HCEC 1CT (cell line): ENCODE results near the gene RAB6A.
A peak's percentile ranks its signal among the peaks of the same experiment; 100 is the strongest.
"Not testable (repeated sequence)": the region's sequence is repeated elsewhere in the genome, so short reads cannot be mapped to it uniquely, and the experiment has no call there.

Source experiments
- DNase-seq: peaks from one replicate; pipeline ENCODE4 v3.0.0-alpha.2; 2017

The RAB6A gene

GRCh38 chr11:73760679-73761402 lies at the start of gene RAB6A:
RAB6A (minus strand) TSS chr11:73761074; CDS start chr11:73760635, 439 bp downstream.
- peak; percentile 99 for DNase-seq

GRCh38 chr11:73810637-73811036 lies 49.8 kb upstream of the RAB6A start:
- DNase-seq = no peak

- DNase-seq = no peak
Measured at GRCh38 chr11:73808052-73808451, 47.2 kb upstream of the RAB6A start.

DNA sequence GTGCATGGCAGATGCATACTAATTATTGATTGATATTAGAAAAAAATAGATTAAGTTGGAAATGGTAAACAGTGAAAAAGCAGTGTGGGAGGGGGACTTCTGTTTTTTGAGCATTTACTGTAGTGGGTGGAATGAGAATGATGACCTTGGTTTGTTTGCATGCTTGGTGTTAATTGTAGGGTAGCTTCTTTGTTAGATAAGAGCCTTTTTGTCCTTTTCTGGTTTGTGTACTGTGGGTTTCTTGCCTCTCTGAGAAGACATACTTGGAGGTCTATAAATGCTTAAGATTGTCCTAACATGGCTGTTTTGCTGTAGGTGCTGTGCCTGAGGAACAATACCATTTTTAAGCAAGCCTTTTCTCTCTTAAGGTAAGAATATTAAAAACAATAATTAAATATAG lies 43.8 kb upstream of the RAB6A start:
- no peak for DNase-seq

GRCh38 chr11:73801136-73801535 lies 40.3 kb upstream of the RAB6A start:
- no peak for DNase-seq

GRCh38 chr11:73800276-73800806 lies 39.5 kb upstream of the RAB6A start:
- DNase-seq = no peak

DNA sequence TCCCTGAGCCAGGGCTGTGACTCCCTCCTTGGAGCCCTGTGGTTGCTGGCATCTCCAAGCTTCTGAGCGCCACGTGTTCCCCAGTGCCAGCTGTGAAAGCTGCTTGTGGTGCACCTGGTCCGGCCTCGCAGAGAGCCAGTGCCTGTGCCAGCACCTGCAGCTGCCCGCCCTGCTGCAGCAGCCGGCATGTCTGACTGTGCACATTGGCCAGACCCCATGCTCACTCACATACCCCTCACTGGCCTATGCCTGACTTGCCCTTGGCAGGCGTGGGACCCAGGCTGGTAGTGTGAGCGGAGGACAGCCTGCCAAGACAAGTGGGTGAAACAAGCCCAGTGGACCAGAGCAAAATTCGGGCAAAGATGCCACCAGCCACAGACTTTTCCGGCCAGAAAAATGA lies 36.6 kb upstream of the RAB6A start:
- no peak for DNase-seq

- DNase-seq = no peak
Measured at GRCh38 chr11:73795925-73796632, 35.2 kb upstream of the RAB6A start.

GRCh38 chr11:73792584-73792983 lies 31.7 kb upstream of the RAB6A start:
- no peak for DNase-seq

GRCh38 chr11:73789279-73789670 lies 28.4 kb upstream of the RAB6A start:
- no peak for DNase-seq

- DNase-seq = peak; percentile 95
Measured at GRCh38 chr11:73787643-73788558, 27.0 kb upstream of the RAB6A start, which contains the start of gene MRPL48. MRPL48 (plus strand) TSS chr11:73787874; CDS start chr11:73787972, 98 bp downstream.

GRCh38 chr11:73787051-73787642 lies 26.3 kb upstream of the RAB6A start:
- DNase-seq = no peak

DNA sequence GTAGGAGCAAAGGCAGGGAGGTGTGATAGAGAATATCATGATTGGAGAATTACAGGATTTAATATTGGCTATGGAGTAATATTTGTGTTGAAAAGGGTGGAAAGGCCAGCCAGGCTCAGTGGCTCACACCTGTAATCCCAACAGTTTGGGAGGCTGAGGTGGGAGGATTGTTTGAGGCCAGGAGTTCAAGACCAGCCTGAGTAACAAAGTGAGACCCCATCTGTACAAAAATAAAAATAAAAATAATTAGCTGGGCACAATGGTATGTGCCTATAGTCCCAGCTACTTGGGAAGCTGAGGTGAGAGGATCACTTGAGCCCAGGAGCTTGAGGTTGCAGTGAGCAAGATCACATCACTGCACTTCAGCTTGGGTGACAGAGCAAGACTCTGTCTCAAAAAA lies 24.6 kb upstream of the RAB6A start:
- DNase-seq = not testable (repeated sequence)

GRCh38 chr11:73784734-73785133 lies 23.9 kb upstream of the RAB6A start:
- no peak for DNase-seq

DNA sequence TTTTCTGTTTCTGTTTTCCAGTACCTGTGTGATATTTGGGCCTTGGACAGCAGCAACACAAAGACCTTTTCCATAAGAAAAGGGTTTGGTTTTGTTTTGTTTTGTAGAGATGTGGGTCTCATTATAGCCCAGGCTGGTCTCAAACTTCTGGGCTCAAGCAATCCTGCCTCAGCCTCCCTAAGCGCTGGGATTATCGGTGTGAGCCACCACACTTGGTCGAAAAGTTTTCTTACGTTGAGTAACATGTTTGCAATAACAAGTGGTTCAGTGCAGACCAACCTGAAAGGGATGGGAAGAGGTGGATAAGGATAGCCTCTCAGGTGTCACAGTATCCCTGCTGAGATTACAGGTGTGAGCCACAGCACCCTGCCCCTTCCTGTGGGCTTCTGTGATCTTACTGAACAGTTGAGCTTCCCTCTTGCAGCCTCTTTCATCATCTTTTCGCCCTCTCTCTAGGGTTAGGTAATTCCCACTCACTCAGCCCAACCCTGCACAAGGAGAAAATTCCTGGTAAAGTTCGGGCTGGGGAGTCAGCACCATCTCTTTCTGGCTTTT lies 23.3 kb upstream of the RAB6A start:
- no peak for DNase-seq

- no peak for DNase-seq
Measured at GRCh38 chr11:73783483-73784020, 22.7 kb upstream of the RAB6A start.

DNA sequence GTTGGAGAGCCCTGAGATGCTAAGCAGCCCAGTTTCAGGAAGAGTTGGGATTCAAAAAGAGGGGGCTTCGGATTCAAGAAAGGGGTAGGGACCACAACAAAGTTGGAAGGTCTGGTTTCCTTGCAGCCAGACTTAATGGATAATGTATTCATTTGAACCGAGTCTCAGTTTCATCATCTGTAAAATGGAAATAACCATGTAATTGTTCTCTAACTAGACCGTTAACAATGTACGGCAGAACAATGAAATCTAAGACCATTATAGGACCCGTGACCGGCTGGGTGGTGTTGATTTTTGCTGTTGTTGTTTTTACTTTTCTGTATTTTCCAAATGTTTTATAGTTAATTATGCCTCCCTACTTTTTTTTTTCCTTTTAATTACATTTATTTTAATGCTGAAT lies 20.4 kb upstream of the RAB6A start:
- DNase-seq = no peak

DNA sequence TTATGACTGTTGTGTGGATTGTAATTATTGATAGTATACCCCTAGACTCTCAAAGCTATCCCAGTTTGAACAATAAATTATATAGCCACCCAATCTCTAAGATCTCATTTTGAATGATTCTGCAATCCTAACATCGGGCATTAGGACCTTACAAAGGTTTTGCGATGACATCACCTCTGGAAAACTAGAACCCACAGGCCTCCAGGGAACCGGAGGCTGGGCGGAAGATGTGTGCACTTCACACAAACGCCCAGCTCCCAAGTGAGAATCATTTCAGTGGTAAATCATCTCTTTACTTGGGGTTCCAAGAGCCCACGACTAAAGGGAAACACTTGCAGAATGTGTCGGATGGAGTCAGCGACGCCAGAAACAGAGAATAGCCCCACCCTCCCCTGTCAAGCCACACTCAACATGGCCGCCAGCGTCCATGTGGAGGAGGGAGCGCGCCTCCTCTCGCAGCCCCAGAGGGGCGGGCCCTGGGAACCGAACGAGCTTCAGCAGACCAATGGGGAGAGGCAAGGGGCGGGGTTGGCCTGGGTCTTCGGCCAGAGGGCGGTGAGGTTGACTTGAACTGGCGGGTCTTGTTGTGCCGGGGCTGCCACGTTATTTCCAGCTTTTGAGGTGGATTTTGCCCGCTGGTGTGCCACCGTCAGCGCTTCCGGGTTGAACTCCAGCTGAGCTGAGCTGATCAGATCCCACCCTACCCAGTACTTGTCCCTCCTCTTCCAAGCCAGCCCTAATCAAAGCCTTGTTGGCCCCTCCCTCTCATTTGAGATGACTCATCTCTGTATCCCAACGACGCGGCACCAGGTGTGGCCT lies 18.4 kb upstream of the RAB6A start:
- peak; percentile 99 for DNase-seq

DNA sequence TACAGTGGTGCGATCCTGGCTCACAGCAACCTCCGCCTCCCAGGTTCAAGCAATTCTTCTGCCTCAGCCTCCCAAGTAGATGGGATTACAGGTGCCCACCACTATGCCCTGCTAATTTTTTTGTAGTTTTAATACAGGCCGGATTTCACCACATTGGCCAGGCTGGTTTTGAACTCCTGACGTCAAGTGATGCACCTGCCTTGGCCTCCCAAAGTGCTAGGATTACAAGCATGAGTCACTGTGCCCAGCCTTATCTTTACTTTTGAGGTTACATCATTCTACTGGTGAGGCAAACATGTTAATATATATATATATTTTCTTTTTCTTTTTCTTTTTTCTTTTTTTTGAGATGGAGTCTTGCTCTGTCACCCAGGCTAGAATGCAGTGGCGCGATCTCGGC lies 9.9 kb upstream of the RAB6A start:
- not testable (repeated sequence) for DNase-seq

GRCh38 chr11:73766763-73767162 lies 5.9 kb upstream of the RAB6A start:
- no peak for DNase-seq

- DNase-seq = no peak
Measured at GRCh38 chr11:73762732-73763131, 1.9 kb upstream of the RAB6A start.
